Heart left ventricle (tissue), 16 donors: Measurements from ENCODE around the gene FAM217B. TPM values are rescaled to one million over a fixed set of nuclear protein-coding genes. Genes with fewer than 3 reads are reported as not detected.

Source experiments
- ATAC-seq, 4 donors: fragments of 200-7000 bp; cut with Tn5 transposase; one replicate each; pipeline ENCODE4 v1.9.1; 2020 to 2022; ENCODE audit warnings: moderate library complexity in 4 of 4, mild to moderate bottlenecking in 3 of 4, moderate number of reproducible peaks in 1 of 4
- DNase-seq, 5 donors: peaks; one replicate each; pipeline ENCODE4 v3.0.0-alpha.2; 2020
- H3K27ac ChIP-seq, 12 donors: fragments of 200-600 bp; sonication (generic) in 4 of 12; one replicate each; pipeline versions ENCODE4 v1.5.0 to v1.8.0; 2016 to 2022; ENCODE audit warnings: mild to moderate bottlenecking in 2 of 12
- H3K27me3 ChIP-seq, 9 donors: fragments of 200-600 bp; sonication (generic) in 2 of 9; one replicate each; pipeline versions ENCODE4 v1.5.1 to v1.8.0; 2016 to 2022; ENCODE audit warnings: mild to moderate bottlenecking in 3 of 9
- H3K36me3 ChIP-seq, 9 donors: fragments of 200-600 bp; sonication (generic) in 2 of 9; one replicate each; pipeline versions ENCODE4 v1.5.0 to v1.8.0; 2018 to 2022; ENCODE audit warnings: mild to moderate bottlenecking in 2 of 9
- H3K4me1 ChIP-seq, 12 donors: fragments of 200-600 bp; sonication (generic) in 4 of 12; one replicate each; pipeline versions ENCODE4 v1.5.0 to v1.8.0; 2016 to 2022; ENCODE audit warnings: mild to moderate bottlenecking in 3 of 12
- H3K4me3 ChIP-seq, 12 donors: fragments of 200-600 bp; sonication (generic) in 4 of 12; one replicate each; pipeline versions ENCODE4 v1.5.0 to v1.8.0; 2017 to 2022; ENCODE audit warnings: mild to moderate bottlenecking in 9 of 12, moderate library complexity in 4 of 12
- H3K9me3 ChIP-seq, 12 donors: fragments of 200-600 bp; sonication (generic) in 4 of 12; one replicate each; pipeline versions ENCODE4 v1.5.0 to v1.8.0; 2016 to 2022; ENCODE audit warnings: mild to moderate bottlenecking in 1 of 12
- POLR2A ChIP-seq, 2 donors: fragments of 450-650 bp; IDR thresholded peaks; one replicate each; pipeline ENCODE4 v1.6.1; 2017; ENCODE audit warnings: antibody characterized with exemption in 2 of 2, mild to moderate bottlenecking in 2 of 2, moderate library complexity in 2 of 2
- WGBS, 4 donors: extraction: QIAGEN DNeasy Blood & Tissue Kit in 2 of 4; methylation state at CpG; one replicate each; pipeline versions ENCODE4 v1.1.5 to v1.1.7; 2013 to 2018; 5-methylcytosine and 5-hydroxymethylcytosine counted together
- intact Hi-C, 10 donors: fragments of 100-400 bp; cut with DNase I; formaldehyde crosslinking; loops; one replicate each; pipeline versions ENCODE4 v1.11.1 to v1.14.2; 2022
- polyA plus RNA-seq, 2 donors: library from polyadenylated mRNA; stranded (reverse); fragments of 200-250 nt; gene quantifications; one replicate each; pipeline ENCODE4 v1.2.3, GENCODE V29; 2013
- total RNA-seq, 9 donors: library from RNA; depleted of rRNA in 2 of 9; stranded (reverse); fragments of >200 nt in 2 of 9; fragmentation: NEBNext Ultra II Directional in 3 of 9; extraction: Animal tissue kit (Norgen Biotek cat#: 25700) in 3 of 9; gene quantifications; one replicate each; pipeline versions ENCODE4 v1.1.0 to v1.2.4, GENCODE V29; 2016 to 2023
- TF ChIP-seq, protein P1 (sequence below), 12 donors: fragments of 200-600 bp; sonication (generic) in 4 of 12; IDR thresholded peaks; one replicate each; pipeline versions ENCODE4 v1.5.0 to v1.8.0; 2018 to 2022; ENCODE audit warnings: antibody characterized with exemption in 12 of 12, mild to moderate bottlenecking in 5 of 12
- donor health status: ischemic (EF 13 %, LVEDD 7.1; RV severe dilation, severe dysfunction).
- donor health status: healthy with polysubstance abuse.
- donor health status: DM: no; HTN: yes; CAD: no.
- donor health status: DM: no; HTN: no; CAD: no.
- donor health status: ischemic (EF 25% LVEDD 6.9; RV normal size, moderate dysfunction).
- donor health status: ischemic (EF 25% LVEDD 5.7; RV mildly dilated, moderate dysfunction).
- donor health status: healthy.
- donor health status: DM: yes; HTN: yes; CAD: no.
- donor health status: ischemic (EF 35%, LVEDD 5.7; RV mildly dilated, moderate dysfunction).
- donor health status: nonischemic (EF 11% LVEDD 7.7; RV severe dilation, severe dysfunction).
- donor health status: DM: yes; HTN: yes; CAD: no.
- donor health status: PGD.
- donor health status: ischemic (EF 29% LVEDD 5.4; RV normal size, mild dysfunction).
- donor health status: nonischemic (EF 23%, LVEDD 6.1; RV moderate dilation, normal function).

Gene FAM217B
- total and polyA plus RNA-seq, 11 donors: 5.8 to 38.0 (median 24.7) TPM

DNA sequence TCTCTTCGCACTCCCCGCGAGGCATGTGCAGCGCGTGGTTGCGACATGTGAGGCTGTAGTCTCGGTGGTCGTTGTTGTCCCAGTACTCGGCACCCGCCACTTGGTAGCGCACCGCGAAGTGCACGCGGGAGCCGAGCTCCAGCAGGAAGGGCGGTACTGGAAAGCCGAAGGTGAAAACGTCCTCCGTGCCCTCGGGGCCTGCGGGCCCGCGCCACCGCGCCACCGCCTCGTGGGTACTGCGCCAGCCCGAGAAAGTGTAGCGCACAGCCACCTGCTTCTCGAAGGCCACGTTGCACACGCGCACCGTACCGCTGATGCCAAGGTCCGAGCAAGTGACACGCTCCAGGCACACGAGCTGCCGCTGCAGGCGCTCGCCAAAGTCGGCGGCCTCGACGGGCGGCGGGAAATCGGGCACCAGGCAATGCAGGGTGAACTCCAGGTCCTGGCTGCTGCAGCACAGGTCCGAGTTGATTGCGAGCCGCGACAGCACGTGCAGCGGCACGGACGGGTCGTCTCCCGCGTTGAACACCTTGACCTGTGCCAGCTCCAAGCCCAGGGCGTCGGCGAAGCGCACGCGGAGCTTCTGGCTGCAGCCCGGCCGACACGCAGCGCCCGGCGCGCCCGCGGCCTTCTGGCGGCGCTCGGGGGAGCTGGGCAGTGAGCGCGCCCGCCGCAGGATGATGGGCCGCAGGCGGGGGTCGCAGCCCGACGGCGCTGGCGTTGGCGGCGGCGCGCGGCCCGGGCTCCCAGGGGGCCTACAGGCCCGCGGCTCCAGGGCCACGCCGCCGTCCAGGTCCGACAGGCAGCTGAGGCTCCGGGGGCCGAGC is 924 bp upstream of the FAM217B start:
- Histone ChIP-seq H3K9me3 (no peaks in the 10 kb centered on the region), H3K4me3 (peak overlapping the region; percentile 49 to 90 (median 76)), H3K27me3 (no peaks in the 10 kb centered on the region), H3K27ac (peak overlapping the region; percentile 90 to 99 (median 96)), H3K36me3 (peaks cover 0 to 27% (median 24%) of the 10 kb centered on the region in 9 donors), H3K4me1 (peaks cover 3 to 63% (median 50%) of the 10 kb centered on the region in 12 donors)
- ATAC-seq (peak in 2 of 4 donors; percentile 4 to 23), DNase-seq (peak; percentile 18 to 69 (median 36))
- intact Hi-C loops: loop anchor here in 1 of 10 donors (10.0 kb wide), 1 partner anchor 154 kb away; no protein-coding TSS in a partner anchor
- WGBS, 4 donors: 21 to 55% (median 42%) methylated on average over 41 to 104 of the region's 104 CpGs
- TF ChIP-seq, protein P1, sequence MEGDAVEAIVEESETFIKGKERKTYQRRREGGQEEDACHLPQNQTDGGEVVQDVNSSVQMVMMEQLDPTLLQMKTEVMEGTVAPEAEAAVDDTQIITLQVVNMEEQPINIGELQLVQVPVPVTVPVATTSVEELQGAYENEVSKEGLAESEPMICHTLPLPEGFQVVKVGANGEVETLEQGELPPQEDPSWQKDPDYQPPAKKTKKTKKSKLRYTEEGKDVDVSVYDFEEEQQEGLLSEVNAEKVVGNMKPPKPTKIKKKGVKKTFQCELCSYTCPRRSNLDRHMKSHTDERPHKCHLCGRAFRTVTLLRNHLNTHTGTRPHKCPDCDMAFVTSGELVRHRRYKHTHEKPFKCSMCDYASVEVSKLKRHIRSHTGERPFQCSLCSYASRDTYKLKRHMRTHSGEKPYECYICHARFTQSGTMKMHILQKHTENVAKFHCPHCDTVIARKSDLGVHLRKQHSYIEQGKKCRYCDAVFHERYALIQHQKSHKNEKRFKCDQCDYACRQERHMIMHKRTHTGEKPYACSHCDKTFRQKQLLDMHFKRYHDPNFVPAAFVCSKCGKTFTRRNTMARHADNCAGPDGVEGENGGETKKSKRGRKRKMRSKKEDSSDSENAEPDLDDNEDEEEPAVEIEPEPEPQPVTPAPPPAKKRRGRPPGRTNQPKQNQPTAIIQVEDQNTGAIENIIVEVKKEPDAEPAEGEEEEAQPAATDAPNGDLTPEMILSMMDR (IDR thresholded peaks at IDR 0.05): no peak
- no peak for TF ChIP-seq POLR2A (IDR thresholded peaks at IDR 0.05)

DNA sequence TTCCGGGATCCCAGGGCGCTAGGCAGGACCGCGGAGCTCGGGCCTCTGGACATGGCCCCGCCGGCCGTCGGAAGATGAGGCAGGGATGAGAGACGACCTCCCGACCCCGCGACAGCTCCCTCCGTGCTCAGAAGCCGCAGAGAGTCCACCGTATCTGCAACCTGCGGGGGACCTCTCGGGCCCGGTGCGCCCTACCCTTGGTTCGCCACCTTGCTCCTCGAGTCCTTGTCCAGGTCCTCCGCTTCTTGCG is 385 bp upstream of the FAM217B start:
- peak; percentile 5 to 29 (median 10) for ATAC-seq
- Histone ChIP-seq H3K27me3 (no peaks in the 10 kb centered on the region), H3K36me3 (peaks cover 0 to 32% (median 29%) of the 10 kb centered on the region in 9 donors), H3K4me1 (peaks cover 3 to 62% (median 47%) of the 10 kb centered on the region in 12 donors), H3K4me3 (peak overlapping the region; percentile 49 to 90 (median 76)), H3K27ac (peak overlapping the region; percentile 90 to 99 (median 96)), H3K9me3 (no peaks in the 10 kb centered on the region)
- intact Hi-C loops: loop anchor here in 6 of 10 donors (10.0 kb wide), 4 partner anchors 95 to 155 kb away; no protein-coding TSS in a partner anchor
- 0 to 1% (median 0%) methylated on average over 14 to 24 of the region's 24 CpGs for WGBS, 4 donors
- peak; percentile 40 to 82 (median 57) for DNase-seq
- TF ChIP-seq POLR2A (IDR thresholded peaks at IDR 0.05): no peak
- TF ChIP-seq, protein P1 (IDR thresholded peaks at IDR 0.05): no peak

DNA sequence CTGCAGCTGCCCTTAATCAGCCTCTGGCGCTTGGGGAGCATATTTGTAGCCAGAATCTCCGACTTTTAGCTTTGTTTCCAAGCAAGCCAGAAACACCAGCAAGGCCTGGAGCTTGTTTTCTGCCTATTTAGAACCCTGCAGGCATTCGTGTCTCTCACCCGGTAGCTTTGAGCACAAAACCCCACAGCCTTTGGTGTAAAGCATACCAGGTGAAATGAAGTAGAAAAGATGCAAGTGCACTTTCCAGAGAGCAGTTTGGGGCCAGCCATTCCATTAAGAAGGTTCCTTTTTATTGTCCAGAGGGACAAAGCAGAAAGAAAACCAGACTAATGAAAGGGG is 736 bp downstream of the FAM217B start:
- intact Hi-C loops: loop anchor here in 5 of 10 donors (10.0 kb wide), 3 partner anchors 94 to 114 kb away; no protein-coding TSS in a partner anchor
- TF ChIP-seq, protein P1 (IDR thresholded peaks at IDR 0.05): no peak
- TF ChIP-seq POLR2A (IDR thresholded peaks at IDR 0.05): no peak
- Histone ChIP-seq H3K9me3 (no peaks in the 10 kb centered on the region), H3K4me1 (peaks cover 3 to 69% (median 54%) of the 10 kb centered on the region in 12 donors), H3K4me3 (peak overlapping the region; percentile 49 to 90 (median 76)), H3K27me3 (no peaks in the 10 kb centered on the region), H3K27ac (peak overlapping the region; percentile 90 to 99 (median 96)), H3K36me3 (peaks cover 0 to 44% (median 34%) of the 10 kb centered on the region in 9 donors)
- ATAC-seq (no peak), DNase-seq (no peak)
- WGBS, 4 donors: 0 to 1% (median 0%) methylated on average over 3 to 4 of the region's 4 CpGs

DNA sequence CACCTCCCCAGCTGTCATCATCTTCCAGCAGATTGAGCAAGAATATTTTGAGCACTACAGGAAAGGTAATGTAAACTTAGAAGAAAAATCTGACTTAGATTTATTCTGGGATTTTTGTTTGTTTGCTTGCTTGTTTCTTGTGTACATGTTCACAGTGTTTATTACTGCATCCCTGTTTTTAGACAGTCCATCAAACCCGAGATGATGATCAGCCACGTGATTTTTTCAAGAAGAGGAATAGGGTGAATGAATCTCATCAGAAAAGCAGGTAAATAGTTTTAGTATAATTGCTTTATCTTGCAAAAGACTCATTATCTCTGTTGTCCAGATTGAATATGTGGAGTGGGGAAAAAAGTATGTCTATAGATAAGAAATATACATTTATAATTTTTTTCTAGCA is 2.1 kb downstream of the FAM217B start:
- H3K27me3 ChIP-seq: no peaks in the 10 kb centered on the region
- no peaks in the 10 kb centered on the region for H3K9me3 ChIP-seq
- 75 to 81% (median 76%) methylated on average over 2 of the region's 2 CpGs for WGBS, 4 donors
- no peak for DNase-seq
- no peak for ATAC-seq
- intact Hi-C loops: loop anchor here in 5 of 10 donors (10.0 kb wide), 3 partner anchors 93 to 113 kb away; no protein-coding TSS in a partner anchor
- H3K4me1 ChIP-seq: peaks cover 3 to 67% (median 53%) of the 10 kb centered on the region in 12 donors
- H3K36me3 ChIP-seq: peaks cover 0 to 52% (median 36%) of the 10 kb centered on the region in 9 donors
- TF ChIP-seq POLR2A (IDR thresholded peaks at IDR 0.05): no peak
- TF ChIP-seq, protein P1 (IDR thresholded peaks at IDR 0.05): no peak
- H3K27ac ChIP-seq: peak overlapping the region in 4 of 12 donors; percentile 94 to 99 (median 96)
- no peak overlapping the region for H3K4me3 ChIP-seq
